CD4-positive, alpha-beta T cell treated with Interleukin-4 for 1 hour (primary cell): ENCODE measurements around the gene ADCY10.
"Not testable (repeated sequence)": the region's sequence is repeated elsewhere in the genome, so short reads cannot be mapped to it uniquely, and the experiment has no call there.

Source experiments
- DNase-seq, 2 donors: peaks; one replicate each; pipeline ENCODE4 v3.0.0-alpha.2; 2020 to 2022

The ADCY10 gene

GRCh38 chr1:167924543-167925231, 10.8 kb upstream of the ADCY10 start:
- no peak for DNase-seq

GRCh38 chr1:167924102-167924501, 10.2 kb upstream of the ADCY10 start:
- no peak for DNase-seq

DNA sequence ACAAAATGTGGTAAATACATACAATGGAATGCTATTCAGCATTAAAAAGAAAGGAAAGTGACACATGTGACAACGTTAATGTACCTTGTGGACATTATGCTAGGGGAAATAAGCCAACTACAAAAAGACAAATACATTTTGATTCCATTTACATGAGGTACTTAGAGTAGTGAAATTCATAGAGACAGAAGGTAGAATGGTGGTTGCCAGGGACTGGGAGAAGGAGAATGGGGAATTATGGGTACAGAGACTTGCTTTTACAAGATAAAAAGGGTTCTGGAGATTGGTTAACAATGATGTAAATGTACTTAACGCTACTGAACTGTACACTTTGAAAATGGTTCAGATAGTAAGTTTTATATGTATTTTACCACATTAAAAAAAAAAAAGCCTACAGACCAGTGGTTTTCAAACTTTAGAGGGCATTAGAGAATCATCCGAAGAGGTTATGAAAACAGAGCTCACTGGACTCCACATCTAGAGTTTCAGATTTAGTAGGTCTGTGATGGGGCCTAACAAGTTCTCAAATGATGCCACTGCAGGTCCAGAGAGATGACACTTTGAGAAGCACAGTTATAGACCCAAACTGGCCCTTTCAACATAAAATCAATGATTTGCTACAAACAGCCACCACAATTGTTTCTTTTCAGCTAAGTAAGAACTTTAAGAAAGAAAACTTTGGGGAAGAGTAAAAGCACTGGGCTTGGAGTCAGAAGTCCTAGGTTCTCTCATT, 9.6 kb upstream of the ADCY10 start:
- no peak for DNase-seq

GRCh38 chr1:167922611-167923074, 8.7 kb upstream of the ADCY10 start:
- no peak for DNase-seq

DNA sequence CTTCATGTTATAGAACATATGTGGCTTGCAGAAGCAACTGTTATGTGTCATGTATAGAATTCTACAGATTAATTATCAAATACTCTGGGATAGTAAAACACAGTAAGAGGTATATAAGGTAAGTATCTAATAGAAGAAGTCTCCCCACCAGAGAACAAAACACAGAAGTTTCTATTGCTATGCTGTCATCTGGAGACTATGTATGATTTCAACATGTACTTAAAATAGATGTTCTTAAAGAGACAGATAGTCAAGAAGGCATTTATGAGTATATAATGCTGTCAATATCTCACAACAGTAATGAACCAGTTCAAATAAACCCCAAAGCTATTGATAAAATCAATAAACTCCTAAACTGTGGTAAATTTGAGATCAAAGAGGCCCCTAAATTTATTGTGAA, 8.1 kb upstream of the ADCY10 start:
- no peak for DNase-seq

GRCh38 chr1:167916766-167917511, 3.0 kb upstream of the ADCY10 start:
- DNase-seq: no peak

GRCh38 chr1:167915569-167915968, 1.6 kb upstream of the ADCY10 start:
- no peak for DNase-seq

- no peak for DNase-seq
Observed at GRCh38 chr1:167912294-167912693, 1.6 kb downstream of the ADCY10 start.

DNA sequence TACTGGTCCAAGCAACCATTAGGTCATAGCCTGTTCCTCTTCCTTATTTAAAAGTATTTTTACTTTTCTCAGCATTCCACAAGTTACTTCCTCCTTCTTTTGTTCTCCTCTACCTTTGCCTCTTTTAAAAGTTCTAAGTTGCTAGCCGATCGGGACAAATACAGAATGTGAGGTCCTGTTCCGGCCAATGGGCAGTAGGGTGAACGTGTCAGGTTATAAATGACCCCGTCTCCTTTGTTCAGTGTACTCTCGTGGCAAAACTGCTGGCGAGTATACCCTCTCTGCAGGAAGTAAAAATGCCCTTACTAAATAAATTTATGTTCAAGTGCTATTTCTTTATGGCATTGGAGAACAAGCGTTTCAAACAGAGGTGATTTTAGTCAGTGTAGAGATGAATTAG, 2.5 kb downstream of the ADCY10 start:
- DNase-seq: no peak

DNA sequence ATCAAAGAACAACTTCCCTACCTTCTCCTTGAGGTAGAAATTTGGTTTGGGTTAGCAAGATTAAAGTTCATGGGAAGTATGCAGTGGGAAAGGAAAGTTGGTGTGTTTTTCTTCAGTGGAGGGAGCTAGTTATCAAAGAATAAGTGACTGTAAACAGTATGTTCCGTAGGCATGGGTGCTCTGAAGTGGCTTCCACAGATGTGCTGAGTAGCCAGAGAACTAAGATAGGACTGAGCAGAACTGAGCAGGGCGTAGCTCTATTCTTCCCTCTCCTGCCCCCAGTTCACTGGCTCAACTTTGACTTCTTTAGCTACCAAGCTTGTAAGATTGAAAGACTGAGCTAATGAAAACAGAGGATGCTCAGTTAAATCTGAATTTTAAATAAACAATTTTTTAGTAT, 3.4 kb downstream of the ADCY10 start:
- no peak for DNase-seq

DNA sequence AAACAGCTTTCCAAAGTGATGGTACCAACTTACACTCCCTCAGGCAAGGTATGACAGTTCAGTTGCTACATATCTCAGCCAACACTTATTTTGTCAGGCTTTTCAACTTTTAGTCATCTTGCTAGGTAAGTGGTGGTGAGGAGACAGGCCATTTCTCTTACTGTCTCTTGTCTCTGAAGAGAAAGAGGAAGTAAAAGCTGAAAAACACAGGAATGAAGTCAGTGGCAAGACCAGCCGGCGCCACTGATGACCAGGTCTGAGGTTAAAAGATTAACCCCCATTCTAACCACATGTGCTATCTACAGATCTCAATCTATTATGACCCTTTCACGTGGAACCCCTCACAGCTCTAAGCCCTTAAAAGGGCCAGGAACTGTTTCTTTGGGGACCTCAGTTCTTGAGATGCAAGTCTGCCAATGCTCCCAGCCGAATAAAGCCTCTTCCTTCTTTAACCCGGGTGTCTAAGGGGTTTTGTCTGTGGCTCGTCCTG, 4.2 kb downstream of the ADCY10 start:
- no peak for DNase-seq

- no peak for DNase-seq
Observed at GRCh38 chr1:167905671-167906070, 8.3 kb downstream of the ADCY10 start.

DNA sequence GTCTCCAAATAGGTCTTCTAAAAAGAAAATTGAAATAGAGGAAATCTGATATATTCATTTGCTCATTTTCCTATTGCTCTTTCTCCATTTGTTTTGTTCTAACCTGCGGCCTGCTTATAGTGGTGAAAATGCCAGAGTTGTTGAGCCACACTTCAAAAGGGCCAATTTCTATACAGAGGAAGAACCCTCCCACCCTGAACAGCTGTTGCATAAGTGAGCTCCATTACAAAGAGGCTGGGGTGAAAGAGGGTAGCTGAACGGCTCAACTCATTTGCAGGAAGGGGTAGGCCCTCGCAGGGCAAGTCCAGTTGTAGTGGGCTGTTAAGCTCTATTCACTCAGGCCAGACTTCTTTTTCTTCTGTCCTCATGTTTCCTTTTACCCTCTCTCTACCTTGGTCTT, 8.8 kb downstream of the ADCY10 start:
- no peak for DNase-seq

GRCh38 chr1:167904652-167905130, 9.2 kb downstream of the ADCY10 start:
- DNase-seq: no peak

DNA sequence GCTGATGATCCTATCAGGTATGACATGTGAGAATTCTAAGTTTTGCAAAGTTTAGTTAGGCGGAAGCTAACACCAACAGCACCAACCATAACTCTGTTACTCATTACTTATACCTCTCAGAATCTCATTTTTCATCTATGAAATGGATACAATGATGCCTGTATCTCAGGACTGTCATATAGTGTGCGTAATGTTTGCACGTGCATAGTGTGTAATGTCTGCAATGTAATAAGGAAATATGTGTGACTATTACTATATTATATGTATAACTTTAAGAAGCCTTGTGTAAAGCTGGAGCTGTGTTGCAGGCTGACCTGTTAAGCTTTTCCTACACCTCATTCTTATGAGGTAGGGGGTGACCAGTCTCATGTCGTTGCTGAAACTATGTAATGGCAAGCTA, 13.0 kb downstream of the ADCY10 start:
- no peak for DNase-seq

GRCh38 chr1:167899253-167899681, 14.7 kb downstream of the ADCY10 start:
- no peak for DNase-seq

- no peak for DNase-seq
Observed at GRCh38 chr1:167898578-167899222, 15.2 kb downstream of the ADCY10 start.

- DNase-seq: no peak
Observed at GRCh38 chr1:167893798-167894197, 20.1 kb downstream of the ADCY10 start.

- no peak for DNase-seq
Observed at GRCh38 chr1:167890400-167890799, 23.5 kb downstream of the ADCY10 start.

GRCh38 chr1:167887187-167887586, 26.7 kb downstream of the ADCY10 start:
- DNase-seq: not testable (repeated sequence)

DNA sequence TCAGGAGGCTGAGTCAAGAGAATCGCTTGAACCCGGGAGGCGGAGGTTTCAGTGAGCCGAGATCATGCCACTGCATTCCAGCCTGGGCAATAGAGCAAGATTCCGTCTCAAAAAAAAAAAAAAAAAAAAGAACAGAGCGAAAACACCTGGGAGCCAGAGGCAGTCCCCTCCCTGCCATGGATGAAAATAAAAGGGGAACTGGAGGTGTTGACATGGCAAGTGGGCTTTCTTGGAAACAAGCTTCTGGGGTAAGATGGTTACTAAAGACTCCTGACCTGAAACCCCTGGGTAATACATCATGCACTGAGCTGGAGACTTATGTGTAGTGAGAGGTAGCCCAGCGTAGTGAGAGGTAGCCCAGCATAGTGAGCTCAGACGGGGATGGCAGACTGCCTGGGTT, 31.6 kb downstream of the ADCY10 start:
- DNase-seq: no peak

- no peak for DNase-seq
Observed at GRCh38 chr1:167881786-167882185, 32.1 kb downstream of the ADCY10 start.

GRCh38 chr1:167881069-167881468, 32.9 kb downstream of the ADCY10 start:
- DNase-seq: no peak
